GM12875 (cell line): Measurements from ENCODE around the gene ACTR1B.
"Not testable (repeated sequence)": the region's sequence is repeated elsewhere in the genome, so short reads cannot be mapped to it uniquely, and the experiment has no call there.

Source experiments
- H3K4me3 ChIP-seq: one replicate; pipeline ENCODE4 v1.5.1; 2011; ENCODE audit warnings: low read depth, low read length, control low read depth
- CTCF ChIP-seq: IDR thresholded peaks from 2 replicates; pipeline ENCODE4 v1.5.1; 2011; ENCODE audit warnings: low read depth, mild to moderate bottlenecking, control low read depth, inconsistent platforms, low read length, moderate library complexity, borderline replicate concordance; ENCODE audit not compliant: insufficient read depth

ACTR1B gene

GRCh38 chr2:97644023-97644717, 19.7 kb downstream of the ACTR1B start:
- TF ChIP-seq CTCF = no peak

GRCh38 chr2:97626049-97626430, 37.8 kb downstream of the ACTR1B start:
- H3K4me3 ChIP-seq = not testable (repeated sequence)

More at GRCh38 chr2:97644023-97644717, 19.7 kb downstream of the ACTR1B start:
- H3K4me3 ChIP-seq = no peak overlapping the region

GRCh38 chr2:97625354-97626048, 38.3 kb downstream of the ACTR1B start:
- H3K4me3 ChIP-seq = not testable (repeated sequence)

GRCh38 chr2:97622976-97623375, 40.9 kb downstream of the ACTR1B start:
- H3K4me3 ChIP-seq = not testable (repeated sequence)

GRCh38 chr2:97620492-97620891, 43.4 kb downstream of the ACTR1B start:
- H3K4me3 ChIP-seq = not testable (repeated sequence)

- not testable (repeated sequence) for H3K4me3 ChIP-seq
Measured at GRCh38 chr2:97618939-97619827, 44.7 kb downstream of the ACTR1B start.

- TF ChIP-seq CTCF = no peak
- H3K4me3 ChIP-seq = no peak overlapping the region
Measured at GRCh38 chr2:97617911-97618310, 45.9 kb downstream of the ACTR1B start.

- H3K4me3 ChIP-seq = not testable (repeated sequence)
Measured at GRCh38 chr2:97615746-97616145, 48.1 kb downstream of the ACTR1B start.

- not testable (repeated sequence) for H3K4me3 ChIP-seq
Measured at GRCh38 chr2:97611895-97612294, 51.9 kb downstream of the ACTR1B start.

- not testable (repeated sequence) for H3K4me3 ChIP-seq
Measured at GRCh38 chr2:97608745-97609144, 55.1 kb downstream of the ACTR1B start.
